ENCODE results near the gene MAD1L1. TPM values are rescaled to one million over a fixed set of nuclear protein-coding genes. Genes with fewer than 3 reads are reported as not detected.

The MAD1L1 gene
- total RNA-seq, 4 donors from 2014 or later: 22.3 to 56.6 (median 35.0) TPM

DNA sequence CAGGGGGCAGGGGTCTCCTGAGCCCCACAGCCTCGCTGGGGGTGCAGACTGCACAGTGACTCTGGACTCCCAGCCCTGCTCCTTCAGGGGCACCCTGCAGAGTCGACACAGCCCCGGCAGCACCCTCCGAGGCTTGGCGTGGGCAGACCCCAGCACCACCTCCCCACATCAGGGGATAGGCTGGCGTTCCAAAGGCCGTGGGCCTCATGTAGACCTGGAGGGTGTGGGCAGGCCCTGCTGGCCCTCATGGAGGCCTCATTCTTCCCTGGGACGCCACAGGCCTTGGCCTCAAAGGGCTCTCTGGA lies 296.8 kb downstream of the MAD1L1 start:
- Histone ChIP-seq H3K9me3 (no peaks in the 10 kb centered on the region), H3K4me1 (peaks cover 0 to 4% (median 0%) of the 10 kb centered on the region in 3 donors), H3K27ac (no peak overlapping the region), H3K27me3 (no peaks in the 10 kb centered on the region), H3K4me3 (no peak overlapping the region), H3K36me3 (peaks cover 0 to 19% of the 10 kb centered on the region in 2 donors)
- WGBS, 2 donors (ENCODE audit: low coverage in 1 of 2): no CpG with 5 or more reads among the region's 8 CpGs
- no peak for ATAC-seq
- TF ChIP-seq POLR2A (IDR thresholded peaks at IDR 0.05) (no peak), POLR2AphosphoS5 (IDR thresholded peaks at IDR 0.05) (no peak), CTCF (IDR thresholded peaks at IDR 0.05) (no peak), EP300 (IDR thresholded peaks at IDR 0.05) (no peak)

DNA sequence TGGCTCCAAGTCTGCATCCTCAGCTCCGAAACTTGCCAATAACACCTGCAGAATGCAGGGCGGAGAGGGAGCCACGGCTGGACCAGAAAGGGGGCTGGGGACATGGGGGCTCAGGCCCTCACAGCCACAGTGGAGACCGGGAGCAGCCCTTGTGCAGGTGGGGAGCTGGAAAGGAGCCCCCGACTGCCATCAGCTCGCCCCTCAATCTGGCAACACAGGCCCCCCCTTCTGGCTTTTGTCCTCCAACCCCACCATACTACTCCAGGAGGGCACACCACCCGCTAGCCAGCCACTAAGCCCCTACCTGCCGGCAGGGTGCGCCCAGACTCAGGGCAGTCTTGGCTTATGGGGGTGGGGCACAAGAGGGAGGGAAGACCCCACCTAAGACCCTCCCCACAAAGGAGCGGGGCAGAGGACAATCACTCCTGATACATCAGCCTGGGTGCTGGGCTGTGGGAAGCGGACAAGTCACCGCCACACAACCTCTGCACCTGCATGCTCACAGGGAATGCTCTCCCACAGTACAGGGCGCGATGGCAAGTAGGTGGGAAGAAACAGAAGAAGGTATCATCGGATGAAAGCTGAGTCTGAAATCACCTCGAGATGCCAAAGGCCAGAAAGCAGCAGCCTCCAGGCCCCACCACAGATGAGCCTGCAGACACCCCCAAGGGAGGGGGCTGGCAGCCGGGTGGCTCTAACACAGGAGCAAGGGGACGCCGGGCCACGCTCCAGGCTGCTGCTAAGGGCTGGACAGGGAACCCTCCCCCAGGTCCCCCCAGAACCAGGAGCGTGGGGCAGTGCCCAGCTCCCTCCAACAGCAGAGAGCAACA lies 297.4 kb downstream of the MAD1L1 start:
- no peaks in the 10 kb centered on the region for H3K9me3 ChIP-seq
- 90 to 98% methylated on average over 2 to 7 of the region's 21 CpGs for WGBS, 2 donors (ENCODE audit: low coverage in 1 of 2)
- peaks cover 0 to 19% of the 10 kb centered on the region in 2 donors for H3K36me3 ChIP-seq
- H3K4me3 ChIP-seq: no peak overlapping the region
- H3K27me3 ChIP-seq: no peaks in the 10 kb centered on the region
- no peaks in the 10 kb centered on the region for H3K4me1 ChIP-seq
- ATAC-seq: no peak
- TF ChIP-seq POLR2A (IDR thresholded peaks at IDR 0.05): no peak
- TF ChIP-seq POLR2AphosphoS5 (IDR thresholded peaks at IDR 0.05): no peak
- no peak for TF ChIP-seq EP300 (IDR thresholded peaks at IDR 0.05)
- TF ChIP-seq CTCF (IDR thresholded peaks at IDR 0.05): no peak
- H3K27ac ChIP-seq: no peak overlapping the region

DNA sequence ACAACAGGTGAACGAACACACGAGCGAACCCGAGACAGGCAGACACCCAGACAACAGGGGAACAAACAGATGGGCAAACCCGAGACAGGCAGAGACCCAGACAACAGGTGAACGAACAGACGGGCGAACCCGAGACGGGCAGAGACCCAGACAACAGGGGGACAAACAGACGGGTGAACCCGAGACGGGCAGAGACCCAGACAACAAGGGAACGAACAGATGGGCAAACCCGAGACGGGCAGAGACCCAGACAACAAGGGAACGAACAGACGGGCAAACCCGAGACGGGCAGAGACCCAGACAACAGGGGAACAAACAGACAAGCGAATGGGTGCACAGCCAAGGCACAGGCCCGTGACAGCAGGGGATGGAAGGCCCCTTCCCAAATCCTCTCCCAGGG lies 298.0 kb downstream of the MAD1L1 start:
- no peaks in the 10 kb centered on the region for H3K9me3 ChIP-seq
- H3K4me3 ChIP-seq: no peak overlapping the region
- 84 to 90% methylated on average over 11 to 18 of the region's 22 CpGs for WGBS, 2 donors (ENCODE audit: low coverage in 1 of 2)
- H3K27ac ChIP-seq: no peak overlapping the region
- no peaks in the 10 kb centered on the region for H3K27me3 ChIP-seq
- peaks cover 0 to 19% of the 10 kb centered on the region in 2 donors for H3K36me3 ChIP-seq
- H3K4me1 ChIP-seq: no peaks in the 10 kb centered on the region
- ATAC-seq: no peak
- TF ChIP-seq POLR2A (IDR thresholded peaks at IDR 0.05): no peak
- TF ChIP-seq POLR2AphosphoS5 (IDR thresholded peaks at IDR 0.05): no peak
- no peak for TF ChIP-seq CTCF (IDR thresholded peaks at IDR 0.05)
- TF ChIP-seq EP300 (IDR thresholded peaks at IDR 0.05): no peak

GRCh38 chr7:1934017-1934416 lies 298.7 kb downstream of the MAD1L1 start:
- WGBS, 2 donors (ENCODE audit: low coverage in 1 of 2): 100% methylated on average over 2 of the region's 20 CpGs; no CpG with 5 or more reads in 1 of the 2 donors
- Histone ChIP-seq H3K4me3 (no peak overlapping the region), H3K36me3 (peaks cover 0 to 19% of the 10 kb centered on the region in 2 donors), H3K4me1 (no peaks in the 10 kb centered on the region), H3K9me3 (no peaks in the 10 kb centered on the region), H3K27ac (no peak overlapping the region), H3K27me3 (no peaks in the 10 kb centered on the region)
- no peak for TF ChIP-seq CTCF (IDR thresholded peaks at IDR 0.05)
- ATAC-seq: no peak

- H3K4me1 ChIP-seq: no peaks in the 10 kb centered on the region
- ATAC-seq: no peak
- no peaks in the 10 kb centered on the region for H3K9me3 ChIP-seq
- H3K27me3 ChIP-seq: no peaks in the 10 kb centered on the region
- no peak overlapping the region for H3K27ac ChIP-seq
- no peak for TF ChIP-seq POLR2AphosphoS5 (IDR thresholded peaks at IDR 0.05)
- 98% methylated on average over 5 of the region's 27 CpGs; no CpG with 5 or more reads in 1 of the 2 donors for WGBS, 2 donors (ENCODE audit: low coverage in 1 of 2)
- no peak overlapping the region for H3K4me3 ChIP-seq
- peaks cover 0 to 19% of the 10 kb centered on the region in 2 donors for H3K36me3 ChIP-seq
Observed at GRCh38 chr7:1933066-1933750, 299.5 kb downstream of the MAD1L1 start.
